Breast epithelium (tissue), 3 donors: ENCODE results near the gene ABCA13.

Source experiments
- CTCF ChIP-seq, 3 donors: fragments of 450-650 bp; IDR thresholded peaks; one replicate each; pipeline ENCODE4 v1.5.1; 2016 to 2017; ENCODE audit warnings: antibody characterized with exemption in 3 of 3, mild to moderate bottlenecking in 3 of 3, moderate library complexity in 3 of 3
- POLR2A ChIP-seq: fragments of 450-650 bp; IDR thresholded peaks from one replicate; pipeline ENCODE4 v1.6.1; 2016; ENCODE audit warnings: antibody characterized with exemption, mild to moderate bottlenecking, moderate library complexity
- POLR2AphosphoS5 ChIP-seq, 3 donors: sonication (generic); formaldehyde crosslinking; IDR thresholded peaks; one replicate each; pipeline ENCODE4 v1.6.1; 2017; ENCODE audit warnings: antibody characterized with exemption in 3 of 3

GRCh38 chr7:48540746-48541145 lies 369.5 kb downstream of the ABCA13 start:
- TF ChIP-seq CTCF (IDR thresholded peaks at IDR 0.05) (no peak), POLR2A (no peak), POLR2AphosphoS5 (IDR thresholded peaks at IDR 0.05) (no peak)
